Activated CD4-positive, alpha-beta T cell treated with anti-CD3 and anti-CD28 coated beads, Interleukin-2, Interleukin-4, amounts not matched to agents 100 ng/mL and 50 ng/mL, durations not matched to agents 16 hours and 8 hours (primary cell): ENCODE measurements around the gene DUS3L.
"Not testable (repeated sequence)": the region's sequence is repeated elsewhere in the genome, so short reads cannot be mapped to it uniquely, and the experiment has no call there.

Source experiments
- DNase-seq: peaks from one replicate; pipeline ENCODE4 v3.0.0-alpha.2; 2020; ENCODE audit warnings: low spot score

Gene DUS3L

DNA sequence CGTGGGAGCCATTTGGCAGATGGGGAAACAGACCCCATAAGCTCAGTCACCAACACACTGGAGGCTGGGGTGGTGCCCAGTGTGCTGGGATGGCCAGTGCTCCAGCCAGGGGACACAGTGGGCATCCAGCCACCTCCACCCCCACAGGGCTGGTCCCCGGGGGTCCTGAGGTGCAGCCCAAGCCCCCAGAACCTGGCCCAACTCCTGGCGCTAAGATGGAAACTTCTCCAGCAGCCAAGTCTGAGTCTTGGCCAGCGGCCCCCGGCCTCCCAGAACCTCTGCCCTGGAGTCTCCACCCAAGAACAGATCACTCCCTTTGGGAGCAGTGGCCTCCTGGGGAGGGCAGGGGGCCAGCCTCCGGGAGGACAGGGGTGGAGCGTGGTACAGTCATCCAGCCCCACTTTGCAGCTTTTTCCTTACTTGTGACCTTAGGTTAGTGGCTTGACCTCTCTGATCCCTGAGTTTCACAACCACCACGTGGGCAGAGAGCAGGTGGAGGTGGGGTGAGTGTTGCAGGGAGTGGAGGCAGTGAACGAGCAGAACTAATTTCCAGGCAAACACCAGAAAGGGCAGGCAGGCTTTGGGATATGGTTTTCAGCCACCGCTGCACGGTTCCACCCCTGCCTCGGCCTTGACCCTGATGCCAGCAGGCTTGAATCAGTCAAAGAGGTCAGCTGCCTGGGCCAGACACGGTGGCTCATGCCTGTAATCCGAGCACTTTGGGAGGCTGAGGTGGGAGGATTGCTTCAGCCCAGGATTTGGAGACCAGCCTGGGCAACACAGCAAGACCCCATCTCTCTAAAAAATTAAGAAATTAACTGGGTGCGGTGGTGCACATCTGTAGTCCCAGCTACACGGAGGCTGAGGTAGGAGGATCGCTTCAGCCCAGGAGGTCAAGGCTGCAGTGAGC, 9.7 kb upstream of the DUS3L start:
- no peak for DNase-seq

DNA sequence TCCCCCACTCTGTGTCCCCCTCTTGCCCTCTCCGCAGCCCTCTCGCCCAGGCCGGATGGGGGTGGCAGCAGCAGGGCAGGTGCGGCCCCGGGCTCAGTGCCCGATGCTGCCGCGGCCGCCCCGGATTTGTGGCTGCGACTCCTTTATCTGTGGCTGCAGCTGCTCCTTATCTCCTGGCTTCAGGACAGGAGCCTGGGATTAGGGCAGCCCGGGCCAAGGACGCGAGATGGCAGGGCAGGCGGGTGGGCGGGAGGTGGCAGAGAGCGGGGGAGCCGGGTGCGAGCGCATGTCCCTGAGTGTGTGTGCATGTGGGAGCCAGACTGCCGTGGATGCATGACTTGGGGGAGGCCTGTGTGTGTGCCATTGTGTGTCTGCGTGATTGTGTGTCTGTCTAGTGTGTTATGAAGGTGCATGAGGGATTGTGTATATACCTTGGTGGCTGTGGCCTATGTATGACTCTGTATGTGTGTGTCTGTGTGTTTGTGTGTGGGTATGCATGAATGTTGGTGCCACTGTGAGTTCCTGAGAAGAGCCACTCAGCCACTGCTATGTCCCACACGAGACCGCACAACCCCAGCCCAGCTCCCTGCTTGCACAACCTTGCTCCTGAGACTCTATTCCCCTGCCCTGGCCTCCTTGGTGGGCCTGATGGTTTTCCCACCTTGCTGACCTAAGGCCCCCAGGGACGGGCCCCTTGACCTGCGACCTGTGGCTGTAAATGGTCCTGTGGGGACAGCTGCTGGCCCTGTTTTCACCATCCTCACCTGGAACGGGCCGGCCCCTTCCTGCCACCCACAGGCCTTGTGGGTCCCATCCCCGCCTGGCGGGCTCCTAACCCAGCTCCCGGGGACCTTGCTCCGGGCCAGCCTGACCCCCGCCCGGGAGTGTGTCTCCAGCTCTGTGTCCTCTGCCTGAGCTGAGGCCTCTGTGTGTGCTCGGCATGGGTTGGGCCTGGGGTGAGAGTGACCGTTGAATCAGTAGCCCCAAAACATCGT, 8.6 kb upstream of the DUS3L start:
- no peak for DNase-seq

DNA sequence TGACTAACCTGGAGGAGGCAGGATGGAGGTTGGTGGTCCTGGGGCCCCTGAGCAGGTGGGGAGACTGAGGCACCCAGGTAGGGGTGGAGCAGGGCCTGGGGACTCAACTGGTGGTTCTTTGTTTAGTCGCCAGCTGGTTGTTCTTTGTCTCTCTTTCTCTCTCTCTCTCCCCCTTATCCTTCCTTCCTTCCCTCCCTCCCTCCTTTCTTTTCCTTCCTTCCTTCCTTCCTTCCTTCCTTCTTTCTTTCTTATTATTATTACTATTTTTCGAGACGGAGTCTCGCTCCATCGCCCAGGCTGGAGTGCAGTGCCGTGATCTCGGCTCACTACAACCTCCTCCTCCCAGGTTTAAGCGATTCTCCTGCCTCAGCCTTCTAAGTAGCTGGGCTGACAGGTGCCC, 7.3 kb upstream of the DUS3L start:
- DNase-seq = no peak

DNA sequence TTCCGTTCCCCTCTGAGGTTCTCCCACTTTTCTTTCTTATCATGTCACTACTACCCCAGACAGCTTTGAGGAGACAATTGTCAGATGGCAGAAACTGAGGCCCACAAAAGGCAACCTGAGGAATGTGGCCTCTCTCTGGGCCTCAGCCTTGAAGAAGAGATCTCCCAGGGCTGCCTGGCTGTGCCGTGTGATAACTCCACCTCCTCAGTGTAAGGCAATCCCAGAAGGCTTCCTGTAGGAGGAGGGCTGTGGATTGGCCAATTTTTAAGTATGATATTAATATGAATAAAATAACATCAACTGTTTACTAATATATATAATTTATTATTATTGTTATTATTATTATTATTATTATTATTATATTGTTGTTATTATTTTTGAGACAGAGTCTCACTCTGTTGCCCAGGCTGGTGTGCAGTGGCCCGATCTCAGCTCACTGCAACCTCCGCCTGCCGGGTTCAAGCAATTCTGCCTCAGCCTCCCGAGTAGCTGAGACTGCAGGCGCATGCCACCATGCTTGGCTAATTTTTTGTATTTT, 4.5 kb upstream of the DUS3L start:
- DNase-seq = no peak

DNA sequence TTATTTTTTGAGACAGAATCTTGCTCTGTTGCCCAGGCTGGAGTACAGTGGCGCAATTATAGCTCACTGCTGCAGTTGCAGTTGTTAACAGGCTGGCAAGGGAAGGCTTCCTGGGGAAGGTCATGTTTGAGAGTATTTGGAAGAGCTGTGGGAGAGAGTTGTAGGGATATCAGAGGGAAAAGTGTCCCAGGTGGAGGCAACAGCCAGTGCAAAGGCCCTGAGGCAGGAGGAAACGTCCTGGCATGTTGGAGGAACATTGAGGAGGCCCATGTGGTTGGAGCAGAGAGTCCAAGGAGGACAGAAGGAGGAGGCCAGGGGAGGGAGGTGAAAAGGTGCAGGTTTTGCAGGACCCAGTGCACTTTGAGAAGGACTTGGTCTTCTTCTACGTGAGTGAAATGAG, 2.2 kb upstream of the DUS3L start:
- DNase-seq = no peak

DNA sequence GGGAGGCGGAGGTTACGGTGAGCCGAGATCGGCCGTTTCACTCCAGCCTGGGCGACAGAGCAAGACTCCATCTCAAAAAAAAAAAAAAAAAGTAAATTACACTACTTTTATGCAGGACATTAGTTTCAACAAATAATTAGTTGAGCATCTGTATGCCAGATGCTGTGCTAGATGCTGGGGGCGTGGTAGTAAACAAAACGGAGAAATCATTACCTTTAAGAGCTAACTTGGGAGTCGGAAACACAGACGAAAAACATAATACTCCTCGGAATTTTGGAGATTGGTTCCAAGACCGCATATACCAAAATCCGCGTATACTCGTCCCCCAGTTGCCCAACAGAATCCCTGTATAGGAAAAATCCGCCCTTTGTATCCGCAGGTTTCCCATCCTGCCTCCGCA, 1.3 kb upstream of the DUS3L start:
- no peak for DNase-seq

DNA sequence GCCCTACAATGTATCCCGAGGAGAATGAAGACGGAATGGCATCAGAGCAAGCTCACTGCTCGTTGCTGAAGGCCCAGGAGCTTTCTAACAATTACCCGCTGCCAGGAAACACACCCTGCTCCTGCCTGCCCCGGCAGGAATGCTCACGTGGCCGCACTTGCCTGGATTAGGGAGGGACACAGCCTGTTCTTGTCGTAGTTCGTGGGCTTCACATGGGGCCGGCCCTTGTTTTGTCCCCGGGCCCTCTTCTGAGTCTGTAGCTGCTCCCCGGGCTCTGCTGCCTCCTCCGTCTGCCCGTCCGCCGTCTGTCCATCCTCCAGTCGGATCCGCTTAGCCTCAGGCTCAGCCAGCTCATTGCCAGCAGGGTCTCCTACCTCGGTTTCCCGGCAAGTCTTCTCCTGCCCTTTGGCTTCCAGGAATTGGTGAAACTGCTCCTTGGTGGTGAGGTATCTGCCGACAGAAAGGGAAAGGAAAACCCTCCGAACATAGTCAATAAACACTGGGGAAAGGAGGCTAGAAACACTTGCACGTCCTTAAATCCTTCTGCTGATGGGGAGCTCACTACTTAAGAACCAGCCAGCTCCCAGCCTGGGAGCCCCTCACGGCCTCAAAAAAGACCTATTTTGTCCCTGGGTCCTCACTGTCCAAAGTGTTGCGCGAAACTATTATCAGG, 941 bp downstream of the DUS3L start:
- DNase-seq = no peak

DNA sequence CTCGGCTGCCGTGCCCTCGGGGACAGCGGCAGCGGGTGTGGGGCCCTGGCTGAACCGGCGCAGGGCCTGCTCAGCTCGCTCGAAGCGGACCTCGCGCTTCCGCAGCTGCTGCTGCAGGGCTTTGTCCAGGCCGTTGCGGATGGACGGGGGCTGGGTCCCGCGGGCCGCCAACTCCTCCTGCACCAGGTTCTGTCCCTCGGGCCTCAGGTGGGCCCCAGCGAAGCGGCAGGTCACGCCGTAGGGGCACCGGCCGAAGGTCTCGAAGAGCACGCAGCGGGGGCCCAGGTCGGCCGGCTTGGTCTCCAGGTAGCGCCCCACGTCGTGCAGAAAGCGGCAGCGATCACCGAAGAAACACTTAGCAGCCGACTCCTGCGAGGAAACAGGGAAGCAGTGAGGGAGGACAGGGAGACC, 1.6 kb downstream of the DUS3L start:
- no peak for DNase-seq

DNA sequence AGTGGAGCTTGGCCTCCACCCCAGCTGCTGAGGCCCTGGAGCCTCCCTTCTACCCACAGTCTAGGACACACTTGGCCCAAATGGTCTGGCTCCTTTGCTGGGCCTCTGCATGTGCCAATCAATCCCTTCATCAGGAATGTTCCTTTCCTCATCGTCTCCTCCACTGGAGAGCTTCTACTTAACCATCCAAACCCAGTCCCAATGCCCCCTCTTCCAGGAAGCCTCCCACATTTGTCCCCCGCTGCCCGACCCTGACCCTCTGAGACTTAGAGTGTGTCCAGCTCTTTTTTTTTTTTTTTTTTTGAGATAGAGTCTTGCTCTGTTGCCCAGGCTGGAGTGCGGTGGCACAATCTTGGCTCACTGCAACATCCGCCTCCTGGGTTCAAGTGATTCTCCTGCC, 2.5 kb downstream of the DUS3L start:
- DNase-seq = no peak

DNA sequence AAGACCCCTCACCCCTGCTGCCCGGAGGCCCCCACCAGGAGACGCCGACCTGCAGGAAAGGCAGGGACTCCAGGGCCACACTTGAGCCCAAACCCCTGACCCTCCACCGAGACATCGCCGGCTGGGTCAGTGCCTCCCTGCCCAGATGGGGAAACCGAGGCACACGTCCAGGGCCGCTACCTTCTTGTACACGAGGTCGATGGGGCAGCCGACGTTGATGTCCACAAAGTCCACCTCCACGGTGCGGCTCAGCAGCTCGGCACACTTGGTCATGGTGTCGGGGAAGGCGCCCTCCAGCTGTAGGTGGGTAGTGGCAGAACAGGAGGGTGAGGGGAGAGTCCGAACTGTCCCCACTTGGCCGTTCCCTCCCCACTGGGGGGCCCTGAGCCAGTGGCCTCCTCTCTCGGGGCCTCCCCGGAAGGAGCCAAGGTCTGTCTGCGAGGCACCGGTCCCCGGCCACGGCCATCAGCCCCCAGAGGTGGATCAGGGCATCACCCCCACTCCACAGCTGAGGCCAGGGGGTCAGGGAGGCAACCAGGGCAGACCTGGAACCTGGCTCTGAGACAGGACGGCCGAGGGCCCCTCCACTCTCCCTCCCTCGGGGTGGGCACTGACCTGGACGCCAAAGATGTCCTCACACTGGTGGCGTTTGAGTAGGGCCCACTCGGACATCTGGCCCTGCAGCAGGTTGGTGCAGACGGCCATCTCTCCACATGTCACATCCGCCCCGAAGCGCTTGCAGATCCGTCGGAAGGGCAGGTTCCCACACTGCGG, 3.4 kb downstream of the DUS3L start:
- no peak for DNase-seq

DNA sequence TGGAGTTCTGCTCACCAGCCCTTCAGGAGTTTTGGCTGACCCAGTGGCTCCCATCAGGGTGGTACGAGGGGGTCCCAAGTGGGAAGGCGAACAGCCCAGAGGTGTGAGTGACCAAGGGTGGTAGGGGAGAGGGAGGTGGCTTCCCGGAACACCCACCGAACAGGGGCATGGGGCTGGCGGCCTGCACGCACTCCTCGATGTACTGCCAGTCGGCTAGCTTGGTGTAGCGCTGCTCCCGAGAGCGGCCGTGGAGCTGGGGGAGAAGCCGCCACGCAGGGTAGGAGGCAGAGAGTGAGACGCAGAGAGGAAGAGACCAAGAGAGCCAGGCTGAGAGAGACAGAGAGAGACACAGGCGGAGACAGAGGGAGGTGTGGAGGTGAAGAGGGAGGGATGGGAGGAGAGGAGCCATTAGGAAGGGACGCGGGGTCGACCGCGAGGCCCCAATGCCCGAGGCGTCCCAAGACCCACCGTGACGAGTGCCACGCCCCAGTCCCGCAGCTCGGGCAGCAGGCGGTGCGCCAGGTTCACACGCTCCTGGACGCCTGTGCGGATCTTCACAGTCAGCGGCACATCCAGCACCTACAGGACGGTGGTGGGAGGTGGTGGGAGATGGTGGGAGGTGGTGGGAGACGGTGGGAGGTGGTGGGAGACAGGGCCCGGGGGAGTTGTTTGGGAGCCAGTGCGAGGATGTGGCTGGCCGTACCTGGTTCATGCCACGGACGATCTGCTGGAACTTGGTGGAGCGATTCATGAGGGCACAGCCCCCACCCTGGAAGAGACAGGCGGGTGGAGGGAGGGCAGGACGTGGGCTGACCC, 4.2 kb downstream of the DUS3L start:
- DNase-seq = no peak

DNA sequence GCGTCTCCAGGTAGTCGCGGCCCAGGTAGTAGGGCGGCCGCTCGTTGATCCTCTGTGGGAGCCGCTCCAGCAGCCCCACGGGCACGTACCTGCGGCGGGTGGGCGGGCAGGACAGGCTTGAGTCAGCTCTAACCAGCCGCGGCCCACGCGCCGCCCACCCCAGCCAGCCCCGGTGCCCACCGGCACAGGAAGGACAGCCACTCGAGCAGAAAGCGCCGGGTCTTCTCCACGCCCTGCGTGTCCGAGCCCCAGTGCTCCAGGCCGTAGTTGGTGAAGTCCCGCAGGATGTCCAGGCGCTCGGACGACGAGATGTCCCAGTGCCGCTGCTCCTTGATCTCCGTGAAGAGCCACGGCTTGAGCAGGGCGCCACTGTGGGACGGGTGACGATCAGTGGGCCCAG, 5.5 kb downstream of the DUS3L start:
- DNase-seq = no peak

DNA sequence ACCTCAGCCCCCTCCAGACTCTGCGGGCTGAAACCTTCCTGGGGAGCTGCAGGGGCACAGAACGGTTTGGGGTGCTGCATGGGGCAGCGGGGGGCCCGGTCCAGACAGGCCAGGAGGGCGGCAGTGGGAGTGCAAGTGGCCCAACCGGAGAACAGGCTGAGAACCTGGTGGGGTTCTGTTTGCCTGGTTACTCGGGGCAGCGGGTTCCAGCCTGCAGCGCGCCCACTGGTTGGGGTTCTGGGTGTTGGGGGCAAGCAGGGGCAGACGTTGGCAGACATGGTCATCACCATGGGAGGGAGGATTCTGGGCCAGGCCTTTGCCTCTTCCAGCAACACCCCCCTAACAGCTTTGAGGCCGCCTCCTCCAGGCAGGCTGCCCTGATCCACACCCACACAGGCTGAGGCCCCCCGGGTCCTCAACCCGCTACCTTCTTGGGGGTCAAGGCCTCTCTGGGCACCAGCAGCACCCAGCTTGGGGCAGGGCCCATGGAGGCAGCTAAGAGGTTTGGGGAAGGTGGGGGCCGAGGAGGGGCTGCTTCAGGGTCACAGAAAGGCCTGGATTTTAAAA, 6.3 kb downstream of the DUS3L start, which contains the start of gene PRR22:
TSS of gene PRR22 (minus strand) at position 166 of the 567 bp plus-strand sequence. CDS start at position 80, 86 bp downstream.
- DNase-seq = no peak

DNA sequence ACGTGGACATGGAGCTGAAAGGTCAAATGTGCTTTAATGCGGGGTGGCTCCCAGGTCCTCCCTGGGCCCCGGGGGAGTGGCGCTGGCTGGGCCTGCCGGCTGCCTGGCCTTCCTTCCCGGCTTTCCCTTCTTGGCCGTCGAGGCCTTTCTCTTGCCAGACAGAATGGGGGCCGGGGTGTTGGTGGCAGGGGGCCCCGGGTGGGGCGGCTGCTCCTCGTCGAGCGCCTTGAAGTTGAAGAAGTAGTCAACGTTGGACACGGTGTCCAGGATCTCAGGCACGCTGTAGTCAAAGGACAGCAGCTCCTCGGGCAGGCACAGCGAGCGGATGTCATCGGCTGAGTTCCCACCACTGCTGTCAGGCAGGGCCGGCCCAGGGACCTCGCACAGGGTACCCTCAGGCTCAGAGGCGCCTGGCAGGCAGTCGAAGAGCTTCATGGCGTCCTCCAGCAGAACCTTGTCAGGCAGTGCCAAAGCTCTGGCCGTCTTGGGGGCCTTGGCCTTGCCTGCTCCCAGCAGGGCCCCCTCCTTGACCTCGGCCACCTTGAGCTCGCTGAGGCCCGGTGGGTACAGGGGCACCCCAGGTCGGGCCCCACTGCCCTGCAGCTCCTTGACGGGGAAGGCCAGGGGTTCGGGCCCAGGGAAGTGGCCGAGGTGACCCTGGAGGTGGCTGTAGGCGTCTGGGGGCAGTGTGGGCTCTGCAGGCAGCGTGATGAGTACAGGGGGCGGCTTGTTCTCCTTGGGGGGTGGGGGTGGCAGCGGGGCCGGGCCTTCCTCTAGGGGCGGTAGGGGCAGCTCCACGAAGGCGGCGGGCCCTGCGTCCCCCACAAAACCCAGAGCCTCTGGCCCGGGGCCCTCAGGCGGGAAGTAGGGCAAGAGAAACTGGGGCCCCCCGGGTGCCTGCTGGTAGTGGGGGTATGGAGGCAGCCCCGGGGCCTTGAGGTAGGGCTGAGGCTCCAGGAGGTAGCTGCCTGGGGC, 7.7 kb downstream of the DUS3L start:
- no peak for DNase-seq

DNA sequence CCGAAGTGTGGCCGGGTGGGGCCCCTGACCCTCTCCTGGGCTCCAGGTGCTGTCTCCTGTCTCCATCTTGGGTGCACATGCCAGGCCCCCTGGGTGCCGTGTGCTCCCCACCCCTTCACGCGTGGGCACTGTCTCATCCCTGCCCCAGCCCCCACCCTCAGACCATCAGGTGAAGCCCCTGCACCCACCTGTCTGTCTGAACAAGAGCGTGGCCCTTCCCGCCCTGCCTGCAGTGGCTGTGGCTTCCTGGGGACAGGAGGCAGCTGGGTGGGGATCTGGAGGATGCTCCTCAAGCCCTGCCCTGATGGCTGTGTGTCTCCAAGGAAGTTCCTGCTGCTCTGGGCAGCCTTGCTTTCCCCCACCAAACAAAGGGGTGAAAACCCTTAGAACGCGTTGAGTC, 8.6 kb downstream of the DUS3L start:
- DNase-seq = no peak

DNA sequence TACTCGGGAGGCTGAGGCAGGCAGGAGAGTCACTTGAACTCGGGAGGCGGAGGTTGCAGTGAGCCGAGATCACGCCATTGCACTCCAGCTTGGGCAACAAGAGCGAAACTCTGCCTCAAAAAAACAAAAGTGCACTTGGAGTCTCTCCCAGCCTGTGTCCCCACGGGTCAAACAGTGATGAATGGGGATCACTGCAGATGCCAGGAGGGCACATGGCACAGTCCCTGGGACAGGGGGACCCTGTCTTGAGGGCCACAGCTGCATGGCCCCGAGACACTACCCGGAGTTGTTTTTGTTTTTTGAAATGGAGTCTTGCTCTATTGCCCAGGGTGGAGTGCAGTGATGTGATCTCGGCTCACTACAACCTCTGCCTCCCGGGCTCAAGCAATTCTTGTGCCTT, 10.0 kb downstream of the DUS3L start:
- not testable (repeated sequence) for DNase-seq

DNA sequence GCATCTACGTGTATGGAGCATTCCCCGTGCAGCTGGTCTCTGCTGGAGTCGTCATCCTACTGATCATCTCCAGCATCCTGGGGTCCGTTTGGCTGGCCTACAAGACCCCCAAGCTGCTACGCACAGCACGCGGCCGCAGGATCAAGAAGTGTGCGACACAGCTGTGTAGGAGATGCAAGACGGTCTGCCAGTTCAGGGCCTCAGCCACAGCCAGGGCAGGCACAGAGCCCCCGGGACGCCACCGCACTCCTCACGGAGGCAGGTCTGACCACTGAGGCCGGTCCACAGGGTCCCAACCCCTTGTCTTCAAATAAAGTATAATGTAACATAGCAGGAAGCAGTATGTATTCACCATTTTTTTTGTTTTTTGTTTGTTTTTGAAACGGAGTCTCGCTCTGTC, 12.6 kb downstream of the DUS3L start:
- no peak for DNase-seq

DNA sequence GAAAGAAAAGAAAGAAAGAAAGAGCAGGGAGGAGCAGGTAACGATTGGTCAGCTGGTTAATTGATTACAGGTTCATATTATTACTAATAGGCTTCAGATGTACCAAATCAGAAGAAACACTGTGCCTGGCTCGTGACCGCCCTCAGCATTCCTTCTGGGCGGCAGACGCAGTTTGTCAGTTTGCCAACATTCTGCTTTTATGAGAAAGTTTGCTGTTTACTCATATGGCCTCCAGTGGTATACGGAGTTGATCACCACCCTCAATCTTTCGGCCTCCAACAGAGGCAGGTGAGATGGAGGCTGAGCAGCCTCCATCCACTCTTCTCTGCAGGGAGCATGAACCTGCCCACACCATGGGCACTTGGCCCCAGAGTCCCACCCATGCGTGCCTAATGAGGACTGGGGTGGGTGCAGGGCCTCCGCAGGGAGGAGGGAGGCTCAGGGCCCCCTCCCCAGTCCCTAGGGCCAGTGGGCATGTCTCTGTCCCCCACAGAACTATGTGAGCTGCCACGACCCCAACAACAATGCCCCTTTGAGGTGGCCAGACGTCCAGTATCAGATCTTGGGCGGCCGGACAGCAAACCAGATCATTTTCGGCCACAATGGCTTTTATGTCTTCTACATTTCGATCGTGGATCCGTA, 15.2 kb downstream of the DUS3L start:
- no peak for DNase-seq
